BE2C (cell line): ENCODE results near the gene CCDC152.

Experiments
- DNase-seq: peaks from one replicate; pipeline ENCODE4 v3.0.0-alpha.2; 2020
- H3K27me3 ChIP-seq: fragments of 250-450 bp; sonication (Bioruptor Pico); 2 replicates; pipeline ENCODE4 v1.5.1; 2020; ENCODE audit warnings: mild to moderate bottlenecking
- H3K36me3 ChIP-seq: fragments of 250-450 bp; sonication (Bioruptor Pico); 2 replicates; pipeline ENCODE4 v1.5.1; 2020; ENCODE audit warnings: mild to moderate bottlenecking
- H3K4me1 ChIP-seq: fragments of 250-450 bp; sonication (Bioruptor Pico); 2 replicates; pipeline ENCODE4 v1.5.1; 2020
- H3K4me3 ChIP-seq: 2 replicates; pipeline ENCODE4 v1.5.1; 2011; ENCODE audit warnings: low read depth, low read length
- H3K9me3 ChIP-seq: fragments of 250-450 bp; sonication (Bioruptor Pico); 2 replicates; pipeline ENCODE4 v1.5.1; 2020
- TF ChIP-seq, protein P1 (sequence below): IDR thresholded peaks from 2 replicates; pipeline ENCODE4 v1.5.1; 2012; ENCODE audit warnings: mild to moderate bottlenecking, low read depth, low read length

The CCDC152 gene

DNA sequence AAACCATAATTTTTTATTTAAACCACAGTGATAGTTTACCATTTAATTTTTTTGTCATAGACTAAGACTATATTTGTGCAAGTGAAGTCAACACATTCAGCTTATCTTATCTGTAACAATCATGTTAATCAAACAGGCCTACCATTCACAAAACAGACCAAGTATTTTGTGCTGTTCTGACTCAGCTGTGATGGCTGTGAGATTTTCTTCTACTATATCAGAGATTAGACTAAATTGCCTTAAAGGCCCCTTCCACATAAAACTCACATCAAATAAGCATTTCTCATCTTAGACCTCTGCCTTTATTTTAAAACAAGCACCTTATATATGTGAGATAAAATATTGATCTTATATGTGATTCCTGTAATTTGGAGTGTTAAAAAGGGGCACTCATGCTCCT is 13.4 kb downstream of the CCDC152 start:
- no peaks in the 10 kb centered on the region for H3K36me3 ChIP-seq
- no peaks in the 10 kb centered on the region for H3K9me3 ChIP-seq
- H3K4me3 ChIP-seq, result no peak overlapping the region
- H3K4me1 ChIP-seq, result no peaks in the 10 kb centered on the region
- TF ChIP-seq, protein P1, sequence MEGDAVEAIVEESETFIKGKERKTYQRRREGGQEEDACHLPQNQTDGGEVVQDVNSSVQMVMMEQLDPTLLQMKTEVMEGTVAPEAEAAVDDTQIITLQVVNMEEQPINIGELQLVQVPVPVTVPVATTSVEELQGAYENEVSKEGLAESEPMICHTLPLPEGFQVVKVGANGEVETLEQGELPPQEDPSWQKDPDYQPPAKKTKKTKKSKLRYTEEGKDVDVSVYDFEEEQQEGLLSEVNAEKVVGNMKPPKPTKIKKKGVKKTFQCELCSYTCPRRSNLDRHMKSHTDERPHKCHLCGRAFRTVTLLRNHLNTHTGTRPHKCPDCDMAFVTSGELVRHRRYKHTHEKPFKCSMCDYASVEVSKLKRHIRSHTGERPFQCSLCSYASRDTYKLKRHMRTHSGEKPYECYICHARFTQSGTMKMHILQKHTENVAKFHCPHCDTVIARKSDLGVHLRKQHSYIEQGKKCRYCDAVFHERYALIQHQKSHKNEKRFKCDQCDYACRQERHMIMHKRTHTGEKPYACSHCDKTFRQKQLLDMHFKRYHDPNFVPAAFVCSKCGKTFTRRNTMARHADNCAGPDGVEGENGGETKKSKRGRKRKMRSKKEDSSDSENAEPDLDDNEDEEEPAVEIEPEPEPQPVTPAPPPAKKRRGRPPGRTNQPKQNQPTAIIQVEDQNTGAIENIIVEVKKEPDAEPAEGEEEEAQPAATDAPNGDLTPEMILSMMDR, result no peak
- DNase-seq, result no peak
- H3K27me3 ChIP-seq, result no peaks in the 10 kb centered on the region

DNA sequence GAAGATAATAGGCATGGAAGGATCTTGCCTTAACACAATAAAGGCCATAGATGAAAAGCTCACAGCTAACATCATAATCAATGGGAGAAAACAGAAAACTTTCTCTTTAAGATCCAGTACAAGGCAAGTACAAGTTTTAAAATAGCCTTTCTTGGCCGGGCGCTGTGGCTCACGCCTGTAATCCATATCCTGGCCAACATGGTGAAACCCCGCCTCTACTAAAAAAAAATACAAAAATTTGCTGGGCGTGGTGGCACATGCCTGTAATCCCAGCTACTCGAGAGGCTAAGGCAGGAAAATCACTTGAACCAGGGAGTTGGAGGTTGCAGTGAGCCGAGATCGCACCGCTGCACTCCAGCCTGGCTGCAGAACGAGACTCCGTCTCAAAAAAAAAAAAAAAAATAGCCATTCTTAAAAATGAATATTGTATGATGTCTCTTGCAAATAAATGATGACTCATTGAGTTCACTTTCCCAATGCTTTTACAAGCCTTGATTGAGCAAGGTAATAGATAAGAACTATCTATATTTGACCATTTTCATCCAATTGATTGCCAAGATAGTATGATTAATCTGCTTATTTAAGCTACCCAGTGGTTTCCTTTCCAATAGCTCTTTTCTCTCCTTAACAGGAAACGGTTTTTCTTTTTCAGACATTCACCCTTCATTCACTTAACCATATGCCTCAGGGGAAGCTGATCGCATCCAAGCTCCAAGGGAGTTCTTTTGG is 15.8 kb downstream of the CCDC152 start:
- H3K27me3 ChIP-seq, result no peaks in the 10 kb centered on the region
- no peak for DNase-seq

DNA sequence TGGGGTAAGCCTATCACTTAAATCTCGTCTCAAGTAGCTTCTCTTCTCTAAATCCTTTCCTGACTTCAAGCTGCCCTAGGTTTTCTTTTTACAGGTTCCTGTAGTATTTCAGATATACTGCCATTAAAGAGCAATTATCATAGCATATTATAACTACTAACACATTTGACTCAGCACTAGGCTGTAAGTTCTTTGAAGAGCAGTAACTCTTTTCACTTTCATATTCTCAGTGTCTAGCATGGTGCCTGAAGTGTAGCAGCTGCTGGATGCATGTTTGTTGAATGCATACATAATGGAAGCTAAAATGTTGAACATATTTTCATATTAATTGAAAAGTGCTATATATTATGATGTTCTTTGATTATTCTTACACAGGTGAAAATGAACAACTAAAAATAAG is 22.5 kb downstream of the CCDC152 start:
- H3K27me3 ChIP-seq, result no peaks in the 10 kb centered on the region
- H3K36me3 ChIP-seq, result no peaks in the 10 kb centered on the region
- TF ChIP-seq, protein P1, result no peak
- no peak overlapping the region for H3K4me3 ChIP-seq
- H3K9me3 ChIP-seq, result no peaks in the 10 kb centered on the region
- no peaks in the 10 kb centered on the region for H3K4me1 ChIP-seq
- no peak for DNase-seq

More for the DNA sequence above, 15.8 kb downstream of the CCDC152 start:
- TF ChIP-seq, protein P1, result no peak
- H3K36me3 ChIP-seq, result no peaks in the 10 kb centered on the region
- H3K4me1 ChIP-seq, result no peaks in the 10 kb centered on the region
- H3K4me3 ChIP-seq, result no peak overlapping the region
- H3K9me3 ChIP-seq, result no peaks in the 10 kb centered on the region

GRCh38 chr5:42781584-42781983 is 25.0 kb downstream of the CCDC152 start:
- no peaks in the 10 kb centered on the region for H3K9me3 ChIP-seq
- DNase-seq, result no peak
- no peaks in the 10 kb centered on the region for H3K36me3 ChIP-seq
- H3K4me1 ChIP-seq, result no peaks in the 10 kb centered on the region
- no peaks in the 10 kb centered on the region for H3K27me3 ChIP-seq
- H3K4me3 ChIP-seq, result no peak overlapping the region
- TF ChIP-seq, protein P1, result no peak

GRCh38 chr5:42784132-42784531 is 27.5 kb downstream of the CCDC152 start:
- no peak overlapping the region for H3K4me3 ChIP-seq
- H3K36me3 ChIP-seq, result no peaks in the 10 kb centered on the region
- no peaks in the 10 kb centered on the region for H3K9me3 ChIP-seq
- H3K27me3 ChIP-seq, result no peaks in the 10 kb centered on the region
- no peaks in the 10 kb centered on the region for H3K4me1 ChIP-seq
- DNase-seq, result no peak
- TF ChIP-seq, protein P1, result no peak

DNA sequence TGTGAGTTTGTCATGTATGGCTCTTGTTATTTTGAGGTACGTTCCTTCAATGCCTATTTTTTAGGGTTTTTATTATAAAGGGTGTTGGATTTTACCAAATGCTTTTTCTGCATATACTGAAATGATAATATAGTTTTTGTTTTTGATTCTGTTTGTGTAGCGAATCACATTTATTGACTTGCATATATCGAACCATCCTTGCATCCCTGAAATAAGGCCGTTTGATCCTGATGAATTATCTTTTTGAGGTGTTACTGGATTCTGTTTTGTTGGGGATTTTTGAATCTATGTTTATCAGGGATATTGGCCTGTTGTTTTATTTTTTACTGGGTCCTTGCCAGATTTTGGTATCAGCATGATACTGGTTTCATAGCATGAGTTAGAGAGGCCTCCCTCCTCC is 29.1 kb downstream of the CCDC152 start:
- no peaks in the 10 kb centered on the region for H3K27me3 ChIP-seq
- H3K36me3 ChIP-seq, result no peaks in the 10 kb centered on the region
- no peaks in the 10 kb centered on the region for H3K4me1 ChIP-seq
- no peak for DNase-seq
- H3K4me3 ChIP-seq, result no peak overlapping the region
- no peaks in the 10 kb centered on the region for H3K9me3 ChIP-seq
- TF ChIP-seq, protein P1, result no peak
